Measurements from ENCODE around the gene ZNHIT6.

The ZNHIT6 gene

GRCh38 chr1:85707990-85708828, at the start of gene ZNHIT6:
Gene ZNHIT6 (minus strand): TSS chr1:85708433. CDS start chr1:85708284, 149 bp downstream.
- H3K4me3 ChIP-seq (ENCODE audit: low read depth, low read length): peak within 1 kb of the TSS; percentile 73
- TF ChIP-seq CTCF (IDR thresholded peaks at IDR 0.05; ENCODE audit: low read depth, low read length, missing control alignments): peak; percentile 34
- peak; percentile 94 for DNase-seq (ENCODE audit: low read depth)

GRCh38 chr1:85756864-85757263, 48.6 kb upstream of the ZNHIT6 start:
- TF ChIP-seq CTCF (IDR thresholded peaks at IDR 0.05; ENCODE audit: low read depth, low read length, missing control alignments): no peak
- H3K4me3 ChIP-seq (ENCODE audit: low read depth, low read length): no peak overlapping the region
- peak; percentile 3 for DNase-seq (ENCODE audit: low read depth)

GRCh38 chr1:85748120-85748519, 39.9 kb upstream of the ZNHIT6 start:
- no peak for DNase-seq (ENCODE audit: low read depth)
- H3K4me3 ChIP-seq (ENCODE audit: low read depth, low read length): no peak overlapping the region
- no peak for TF ChIP-seq CTCF (IDR thresholded peaks at IDR 0.05; ENCODE audit: low read depth, low read length, missing control alignments)

GRCh38 chr1:85746777-85747176, 38.5 kb upstream of the ZNHIT6 start:
- H3K4me3 ChIP-seq (ENCODE audit: low read depth, low read length): no peak overlapping the region
- TF ChIP-seq CTCF (IDR thresholded peaks at IDR 0.05; ENCODE audit: low read depth, low read length, missing control alignments): no peak
- DNase-seq (ENCODE audit: low read depth): no peak

GRCh38 chr1:85743814-85744213, 35.6 kb upstream of the ZNHIT6 start:
- H3K4me3 ChIP-seq (ENCODE audit: low read depth, low read length): no peak overlapping the region
- no peak for TF ChIP-seq CTCF (IDR thresholded peaks at IDR 0.05; ENCODE audit: low read depth, low read length, missing control alignments)
- no peak for DNase-seq (ENCODE audit: low read depth)

- no peak for DNase-seq (ENCODE audit: low read depth)
- H3K4me3 ChIP-seq (ENCODE audit: low read depth, low read length): no peak overlapping the region
- TF ChIP-seq CTCF (IDR thresholded peaks at IDR 0.05; ENCODE audit: low read depth, low read length, missing control alignments): no peak
Observed at GRCh38 chr1:85734931-85735330, 26.7 kb upstream of the ZNHIT6 start.

All from GM12864 (cell line).